ENCODE data around the gene SOX6.

DNA sequence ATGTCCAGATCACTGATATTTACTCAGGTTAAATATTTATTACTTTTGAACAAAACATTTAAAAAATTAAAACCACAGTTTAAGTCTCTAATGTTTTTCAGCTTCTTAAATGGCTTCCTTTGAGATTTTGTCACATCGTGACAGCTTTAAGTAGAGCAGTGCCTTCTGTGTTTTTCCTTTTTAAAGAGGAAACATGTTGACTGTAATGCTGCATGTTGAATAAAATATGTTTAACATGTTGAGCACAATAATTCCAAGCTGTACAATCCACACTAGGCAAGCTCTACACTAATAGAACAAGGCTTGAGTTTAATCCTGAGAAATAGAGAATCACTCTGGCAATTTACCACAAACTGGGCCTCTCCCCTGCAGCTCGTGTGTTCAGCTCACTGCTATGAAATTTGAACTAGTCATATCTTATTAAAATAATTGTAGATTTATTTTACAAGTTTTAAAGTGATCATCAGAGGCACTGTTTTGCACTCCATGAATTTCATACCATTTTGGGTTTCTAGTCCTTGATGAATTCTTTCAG, 368.3 kb downstream of the SOX6 start:
- TF ChIP-seq, protein P1, sequence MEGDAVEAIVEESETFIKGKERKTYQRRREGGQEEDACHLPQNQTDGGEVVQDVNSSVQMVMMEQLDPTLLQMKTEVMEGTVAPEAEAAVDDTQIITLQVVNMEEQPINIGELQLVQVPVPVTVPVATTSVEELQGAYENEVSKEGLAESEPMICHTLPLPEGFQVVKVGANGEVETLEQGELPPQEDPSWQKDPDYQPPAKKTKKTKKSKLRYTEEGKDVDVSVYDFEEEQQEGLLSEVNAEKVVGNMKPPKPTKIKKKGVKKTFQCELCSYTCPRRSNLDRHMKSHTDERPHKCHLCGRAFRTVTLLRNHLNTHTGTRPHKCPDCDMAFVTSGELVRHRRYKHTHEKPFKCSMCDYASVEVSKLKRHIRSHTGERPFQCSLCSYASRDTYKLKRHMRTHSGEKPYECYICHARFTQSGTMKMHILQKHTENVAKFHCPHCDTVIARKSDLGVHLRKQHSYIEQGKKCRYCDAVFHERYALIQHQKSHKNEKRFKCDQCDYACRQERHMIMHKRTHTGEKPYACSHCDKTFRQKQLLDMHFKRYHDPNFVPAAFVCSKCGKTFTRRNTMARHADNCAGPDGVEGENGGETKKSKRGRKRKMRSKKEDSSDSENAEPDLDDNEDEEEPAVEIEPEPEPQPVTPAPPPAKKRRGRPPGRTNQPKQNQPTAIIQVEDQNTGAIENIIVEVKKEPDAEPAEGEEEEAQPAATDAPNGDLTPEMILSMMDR (conservative IDR thresholded peaks at IDR 0.05 in 1 of 2, IDR thresholded peaks at IDR 0.05 in 1 of 2; ENCODE audit: extremely low read depth in 1 of 2, insufficient read depth in 1 of 2, low read depth in 1 of 2, low read length in 2 of 2): no peak
- no peak for TF ChIP-seq EZH2 (IDR thresholded peaks at IDR 0.05; ENCODE audit: borderline replicate concordance, low read length)

Measured in mammary epithelial cell (primary cell).